Upper lobe of left lung (tissue), 4 donors: ENCODE results near the gene PBLD.

Experiments used
- EP300 ChIP-seq, 4 donors: sonication (generic); formaldehyde crosslinking; IDR thresholded peaks; one replicate each; pipeline ENCODE4 v1.5.1; 2017; ENCODE audit warnings: antibody characterized with exemption in 4 of 4, control low read depth in 2 of 4
- POLR2A ChIP-seq, 4 donors: fragments of 450-650 bp; IDR thresholded peaks; one replicate each; pipeline ENCODE4 v1.5.1; 2016 to 2017; ENCODE audit warnings: antibody characterized with exemption in 4 of 4, mild to moderate bottlenecking in 2 of 4
- TF ChIP-seq, protein P1 (sequence below), 6 experiments: fragments of 450-650 bp in 4 of 6; fragments of 200-600 bp in 2 of 6; sonication (generic) in 2 of 6; IDR thresholded peaks; one replicate each; pipeline ENCODE4 v1.5.1; 2016 to 2019; ENCODE audit warnings: antibody characterized with exemption in 6 of 6

DNA sequence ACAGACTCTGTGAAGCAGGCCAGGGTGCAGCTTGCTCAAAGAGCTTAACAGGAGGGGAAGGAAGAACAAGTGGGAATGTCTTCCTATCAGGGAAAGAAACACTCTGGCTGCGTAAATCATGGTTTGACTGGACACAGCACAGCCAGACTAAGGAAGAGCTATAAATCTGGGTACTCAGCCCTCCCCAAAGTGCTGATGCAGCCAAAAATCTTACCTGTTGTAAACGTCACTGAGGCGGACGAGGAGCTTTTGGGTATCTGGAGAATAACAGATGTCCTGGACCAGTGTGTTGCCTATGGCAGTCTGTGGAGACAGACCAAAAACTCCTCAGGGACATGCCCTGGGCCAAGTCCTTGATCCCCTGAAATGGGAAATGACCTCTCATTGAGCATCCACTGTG is 44.0 kb downstream of the PBLD start:
- TF ChIP-seq POLR2A (IDR thresholded peaks at IDR 0.05), result no peak
- TF ChIP-seq, protein P1, sequence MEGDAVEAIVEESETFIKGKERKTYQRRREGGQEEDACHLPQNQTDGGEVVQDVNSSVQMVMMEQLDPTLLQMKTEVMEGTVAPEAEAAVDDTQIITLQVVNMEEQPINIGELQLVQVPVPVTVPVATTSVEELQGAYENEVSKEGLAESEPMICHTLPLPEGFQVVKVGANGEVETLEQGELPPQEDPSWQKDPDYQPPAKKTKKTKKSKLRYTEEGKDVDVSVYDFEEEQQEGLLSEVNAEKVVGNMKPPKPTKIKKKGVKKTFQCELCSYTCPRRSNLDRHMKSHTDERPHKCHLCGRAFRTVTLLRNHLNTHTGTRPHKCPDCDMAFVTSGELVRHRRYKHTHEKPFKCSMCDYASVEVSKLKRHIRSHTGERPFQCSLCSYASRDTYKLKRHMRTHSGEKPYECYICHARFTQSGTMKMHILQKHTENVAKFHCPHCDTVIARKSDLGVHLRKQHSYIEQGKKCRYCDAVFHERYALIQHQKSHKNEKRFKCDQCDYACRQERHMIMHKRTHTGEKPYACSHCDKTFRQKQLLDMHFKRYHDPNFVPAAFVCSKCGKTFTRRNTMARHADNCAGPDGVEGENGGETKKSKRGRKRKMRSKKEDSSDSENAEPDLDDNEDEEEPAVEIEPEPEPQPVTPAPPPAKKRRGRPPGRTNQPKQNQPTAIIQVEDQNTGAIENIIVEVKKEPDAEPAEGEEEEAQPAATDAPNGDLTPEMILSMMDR (IDR thresholded peaks at IDR 0.05), result no peak
- no peak for TF ChIP-seq EP300 (IDR thresholded peaks at IDR 0.05)
